Fibroblast of skin of right biceps (primary cell): ENCODE measurements around the gene DOCK1.

Experiments used
- DNase-seq: peaks from one replicate; pipeline ENCODE4 v3.0.0-alpha.2; 2013

DOCK1 gene

GRCh38 chr10:127497685-127498084, 592.5 kb downstream of the DOCK1 start:
- no peak for DNase-seq

- no peak for DNase-seq
Observed at GRCh38 chr10:127498087-127498486, 592.9 kb downstream of the DOCK1 start.

- DNase-seq: no peak
Observed at GRCh38 chr10:127500127-127500526, 594.9 kb downstream of the DOCK1 start.
